Smooth muscle cell of the coronary artery (primary cell): ENCODE measurements around the gene METTL1. TPM values are rescaled to one million over a fixed set of nuclear protein-coding genes. Genes with fewer than 3 reads are reported as not detected.

Experiments
- total RNA-seq: library from RNA; depleted of rRNA; stranded (reverse); fragments of >200 nt; gene quantifications from 2 replicates; pipeline ENCODE4 v1.2.3, GENCODE V29; 2014; ENCODE audit warnings: low replicate concordance

The METTL1 gene
- 5.0 and 7.0 TPM in 2 replicates for total RNA-seq

GRCh38 chr12:57771873-57772428 lies at the start of gene METTL1:
TSS of gene METTL1 (minus strand) at chr12:57772105. CDS start at chr12:57772083, 22 bp downstream.

GRCh38 chr12:57782608-57783465 lies 10.9 kb upstream of the METTL1 start, which contains the start of gene TSFM:
TSS of gene TSFM (plus strand) at chr12:57782787. CDS start at chr12:57782802, 15 bp downstream.

GRCh38 chr12:57772429-57773322 lies 771 bp upstream of the METTL1 start, which contains the start of gene EEF1AKMT3:
TSS of gene EEF1AKMT3 (plus strand) at chr12:57772614. CDS start at chr12:57772725, 111 bp downstream.

GRCh38 chr12:57766464-57767304 lies 5.2 kb downstream of the METTL1 start, which contains the start of gene CYP27B1:
TSS of gene CYP27B1 (minus strand) at chr12:57767078. CDS start at chr12:57767041, 37 bp downstream.

GRCh38 chr12:57754411-57755193 lies 17.3 kb downstream of the METTL1 start, which contains the start of gene MARCHF9:
TSS of gene MARCHF9 (plus strand) at chr12:57755103. CDS start at chr12:57755529, 426 bp downstream.

GRCh38 chr12:57751788-57752667 lies 19.9 kb downstream of the METTL1 start, which contains the start of gene CDK4:
TSS of gene CDK4 (minus strand) at chr12:57752310. CDS start at chr12:57751717, 593 bp downstream.

GRCh38 chr12:57744777-57745484 lies 27.0 kb downstream of the METTL1 start, which contains the start of gene TSPAN31:
TSS of gene TSPAN31 (plus strand) at chr12:57745039. CDS start at chr12:57745155, 116 bp downstream.

GRCh38 chr12:57738661-57739237 lies 33.2 kb downstream of the METTL1 start, which contains the start of gene AGAP2:
TSS of gene AGAP2 (minus strand) at chr12:57738742. CDS start at chr12:57738246, 496 bp downstream.

Other genes with a start within 250 kb of the METTL1 start
- 2.9 and 4.0 TPM in 2 replicates for gene MBD6, start 249.3 kb downstream of the METTL1 start, total RNA-seq
- 57.0 and 81.7 TPM in 2 replicates for gene DCTN2, start 224.9 kb downstream of the METTL1 start, total RNA-seq
- 0.15 and 0.23 TPM in 2 replicates for gene KIF5A, start 222.1 kb downstream of the METTL1 start, total RNA-seq
- 5.9 and 13.3 TPM in 2 replicates for gene PIP4K2C, start 180.9 kb downstream of the METTL1 start, total RNA-seq
- 6.4 and 8.5 TPM in 2 replicates for gene DTX3, start 167.3 kb downstream of the METTL1 start, total RNA-seq
- gene ARHGEF25, start 160.7 kb downstream of the METTL1 start, total RNA-seq: 17.0 and 23.8 TPM in 2 replicates
- gene B4GALNT1, start 138.9 kb downstream of the METTL1 start, total RNA-seq: 1.3 and 5.6 TPM in 2 replicates
- gene OS9, start 78.0 kb downstream of the METTL1 start, total RNA-seq: 233 and 545 TPM in 2 replicates
- 0.23 and 0.30 TPM in 2 replicates for gene AGAP2, start 33.4 kb downstream of the METTL1 start, total RNA-seq
- 59.8 and 69.0 TPM in 2 replicates for gene TSPAN31, start 27.1 kb downstream of the METTL1 start, total RNA-seq
- 177 and 178 TPM in 2 replicates for gene CDK4, start 19.8 kb downstream of the METTL1 start, total RNA-seq
- gene MARCHF9, start 17.0 kb downstream of the METTL1 start, total RNA-seq: 3.4 and 4.7 TPM in 2 replicates
- gene CYP27B1, start 5.0 kb downstream of the METTL1 start, total RNA-seq: 0.68 TPM in 1 of 2 replicates, not detected in the other
- 7.8 and 8.5 TPM in 2 replicates for gene EEF1AKMT3, start 509 bp upstream of the METTL1 start, total RNA-seq
- gene TSFM, start 10.7 kb upstream of the METTL1 start, total RNA-seq: 6.7 and 16.8 TPM in 2 replicates
- 1.4 and 11.6 TPM in 2 replicates for gene AVIL, start 46.6 kb upstream of the METTL1 start, total RNA-seq
- gene CTDSP2, start 74.6 kb upstream of the METTL1 start, total RNA-seq: 54.6 and 198 TPM in 2 replicates
- gene ATP23, start 169.5 kb upstream of the METTL1 start, total RNA-seq: 3.0 and 10.9 TPM in 2 replicates